ENCODE results near the gene MYO5B.

- TF ChIP-seq SMC3 (IDR thresholded peaks at IDR 0.05), result no peak
- TF ChIP-seq CTCF (IDR thresholded peaks at IDR 0.05), result no peak
- no peak for TF ChIP-seq NPAS2 (CRISPR knock-in tag; IDR thresholded peaks at IDR 0.05; ENCODE audit: borderline replicate concordance)
- TF ChIP-seq CEBPB (IDR thresholded peaks at IDR 0.05), result no peak
- no peak for TF ChIP-seq ESRRA (IDR thresholded peaks at IDR 0.05; ENCODE audit: borderline replicate concordance, low read length)
- no peak for TF ChIP-seq MAX (IDR thresholded peaks at IDR 0.05)
- no peak for TF ChIP-seq ELK1 (IDR thresholded peaks at IDR 0.05; ENCODE audit: low read depth, low read length)
- TF ChIP-seq REST (IDR thresholded peaks at IDR 0.05), result no peak
- TF ChIP-seq NR3C1 (IDR thresholded peaks at IDR 0.05), result no peak
Measured at GRCh38 chr18:49788327-49788898, 406.5 kb downstream of the MYO5B start.

Measured in A549 (cell line).